Stimulated activated CD8-positive, alpha-beta memory T cell treated with anti-CD3 and anti-CD28 coated beads, Interleukin-12 subunit alpha, Interleukin-12 subunit beta, amount 100 ng/mL, for 24 hours (primary cell): ENCODE results near the gene TXNDC8.

Experiments used
- DNase-seq: peaks from one replicate; pipeline ENCODE4 v3.0.0-alpha.2; 2020; ENCODE audit errors: extremely low read depth

Gene TXNDC8

DNA sequence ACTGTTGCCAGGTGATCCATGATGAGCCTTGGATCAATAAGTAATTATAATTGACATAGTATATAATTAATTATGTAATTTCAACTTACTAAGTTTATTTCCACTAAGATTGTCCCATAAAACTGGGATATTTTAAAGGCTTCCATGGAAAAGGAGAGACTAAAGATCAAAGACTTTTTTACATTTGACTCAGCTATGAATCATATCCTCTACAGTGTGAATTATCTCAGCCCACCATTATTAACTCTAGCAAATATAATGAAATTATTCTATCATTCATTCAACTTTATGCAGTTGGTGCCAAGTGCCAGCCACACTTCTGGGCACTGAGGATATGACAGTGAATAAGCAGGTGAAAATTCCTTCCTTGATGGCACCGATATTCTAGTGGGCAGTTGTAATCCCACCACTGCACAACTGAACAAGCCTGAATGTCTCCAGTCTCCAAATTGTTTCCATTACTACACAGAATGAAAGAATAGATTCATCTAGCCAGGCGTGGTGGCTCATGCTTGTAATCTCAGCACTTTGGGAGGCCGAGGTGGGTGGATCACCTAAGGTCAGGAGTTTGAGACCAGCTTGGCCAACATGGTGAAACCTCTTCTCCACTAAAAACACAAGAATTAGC is 59.5 kb downstream of the TXNDC8 start:
- no peak for DNase-seq

DNA sequence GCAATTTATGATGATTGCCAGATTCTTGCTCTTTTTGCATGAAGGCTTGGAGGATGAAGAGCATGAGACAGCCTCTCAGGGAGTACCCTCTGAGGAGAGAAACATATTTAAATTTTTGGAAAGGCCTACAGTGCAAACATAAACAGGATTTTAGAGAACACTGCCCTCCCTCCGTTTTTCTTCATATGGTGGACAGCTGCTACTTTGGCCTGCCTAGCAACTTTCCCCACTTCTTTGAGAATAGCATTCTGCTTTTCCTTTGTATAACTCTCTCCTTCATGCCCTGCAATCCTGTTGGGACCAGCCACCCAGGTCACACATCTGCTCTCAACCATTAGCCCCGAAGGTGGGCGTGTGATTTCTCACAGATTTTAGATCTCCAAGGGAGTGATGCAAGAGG is 60.9 kb downstream of the TXNDC8 start:
- DNase-seq, result no peak

DNA sequence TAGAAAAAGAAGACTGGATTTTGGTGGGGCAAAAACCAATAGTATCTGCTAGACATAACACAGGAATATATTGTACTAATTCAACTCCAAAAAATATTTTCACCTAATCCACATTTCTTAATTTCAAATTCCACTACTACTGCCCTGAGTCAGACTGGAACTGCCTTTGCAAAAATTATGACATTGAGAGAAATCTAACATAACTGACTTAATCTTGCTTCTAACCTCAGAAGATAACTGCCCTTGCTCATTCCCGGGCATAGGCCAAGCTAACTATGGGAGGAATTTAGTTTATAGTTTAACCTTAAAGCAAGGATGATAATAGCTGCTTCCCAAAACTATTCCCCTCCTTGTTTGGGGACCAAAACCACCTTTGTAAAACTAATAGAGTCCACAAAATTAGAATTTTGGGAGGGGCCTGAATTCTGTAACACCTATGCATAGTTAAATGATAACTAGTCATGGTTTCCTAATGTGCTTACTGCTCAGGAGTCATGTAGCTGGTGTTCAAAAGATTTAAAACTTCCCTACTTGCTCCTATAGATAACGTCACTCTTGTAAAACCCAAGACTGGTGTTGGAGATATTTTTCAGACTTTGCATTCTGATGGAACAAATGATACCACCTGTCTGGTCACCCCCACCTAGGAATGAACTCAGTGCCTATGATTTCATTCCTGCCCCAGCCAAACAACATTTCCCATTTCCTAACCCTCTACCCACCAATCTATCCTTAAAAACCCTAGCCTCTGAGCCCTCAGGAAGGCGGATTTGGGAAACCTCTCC is 67.3 kb downstream of the TXNDC8 start:
- no peak for DNase-seq

DNA sequence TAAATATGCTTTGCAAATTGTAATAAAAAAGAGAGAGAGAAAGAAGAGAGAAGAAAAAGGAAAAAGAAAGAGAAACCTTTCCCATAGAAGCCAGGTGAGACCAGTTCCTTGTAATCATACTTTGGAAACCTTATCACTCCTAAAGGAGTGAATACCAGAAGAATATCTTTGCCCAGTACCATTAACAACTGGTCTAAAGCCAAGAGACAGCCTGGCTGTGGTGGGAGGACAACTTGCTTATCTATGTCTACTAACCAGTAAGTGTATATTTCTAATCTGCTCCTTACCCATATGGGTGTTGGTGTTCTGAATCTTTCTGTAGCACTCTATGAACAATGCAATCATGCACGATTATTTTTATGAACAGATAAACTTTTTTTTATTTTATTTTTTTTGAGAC is 70.9 kb downstream of the TXNDC8 start:
- no peak for DNase-seq

DNA sequence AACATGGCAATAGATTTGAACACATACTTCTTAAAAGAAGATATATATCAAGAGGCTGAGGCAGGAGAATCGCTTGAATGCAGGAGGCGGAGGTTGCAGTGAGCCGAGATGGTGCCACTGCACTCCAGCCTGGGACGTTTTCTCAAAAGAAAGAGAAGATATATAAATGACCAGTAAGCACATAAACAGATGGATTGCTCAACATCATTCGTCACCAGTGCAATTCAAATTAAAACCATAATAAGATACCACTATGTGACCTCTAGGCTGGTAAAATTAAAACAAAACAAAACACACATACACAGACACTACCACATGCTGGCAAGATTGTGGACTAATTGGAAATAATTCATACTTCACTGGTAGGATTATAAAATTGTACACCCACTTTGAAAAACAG is 76.0 kb downstream of the TXNDC8 start:
- no peak for DNase-seq

DNA sequence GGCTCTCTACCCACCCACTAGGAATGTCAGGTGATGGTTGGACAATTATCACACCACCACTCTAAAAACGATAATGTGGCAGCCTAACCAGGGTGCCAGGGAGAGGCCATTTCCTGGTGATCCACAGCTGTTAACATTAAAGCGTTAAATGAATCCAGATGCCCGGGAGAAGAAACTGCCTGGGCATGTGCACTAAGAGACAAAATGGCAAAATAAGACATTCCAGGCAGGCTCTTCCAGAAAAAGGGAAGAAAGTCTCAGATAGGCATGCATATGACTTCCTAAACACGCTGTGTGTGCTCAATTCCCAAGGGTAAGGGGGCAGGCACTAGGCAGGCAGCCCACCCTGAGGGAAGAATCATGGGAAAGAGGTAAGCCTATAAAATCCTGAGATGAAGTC is 76.8 kb downstream of the TXNDC8 start:
- DNase-seq, result no peak

DNA sequence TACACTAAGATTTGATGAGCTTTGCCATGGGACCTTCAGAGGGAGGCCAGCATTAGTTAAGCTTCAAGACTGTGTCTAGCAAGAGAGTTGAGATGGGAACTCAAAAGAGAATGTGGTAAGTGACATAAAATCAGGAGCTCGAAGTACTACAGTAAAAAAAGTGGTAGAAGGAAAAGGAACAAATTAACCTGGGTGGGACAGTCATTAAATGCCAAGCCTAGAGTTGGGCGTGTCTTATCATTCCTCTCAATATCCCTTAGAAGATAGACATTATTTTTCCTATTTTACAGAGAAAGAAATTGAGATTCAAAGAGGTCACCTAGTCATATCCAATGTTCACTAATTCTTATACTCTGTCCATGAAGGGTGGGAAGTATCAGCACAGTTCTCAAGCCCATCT is 78.1 kb downstream of the TXNDC8 start:
- no peak for DNase-seq

DNA sequence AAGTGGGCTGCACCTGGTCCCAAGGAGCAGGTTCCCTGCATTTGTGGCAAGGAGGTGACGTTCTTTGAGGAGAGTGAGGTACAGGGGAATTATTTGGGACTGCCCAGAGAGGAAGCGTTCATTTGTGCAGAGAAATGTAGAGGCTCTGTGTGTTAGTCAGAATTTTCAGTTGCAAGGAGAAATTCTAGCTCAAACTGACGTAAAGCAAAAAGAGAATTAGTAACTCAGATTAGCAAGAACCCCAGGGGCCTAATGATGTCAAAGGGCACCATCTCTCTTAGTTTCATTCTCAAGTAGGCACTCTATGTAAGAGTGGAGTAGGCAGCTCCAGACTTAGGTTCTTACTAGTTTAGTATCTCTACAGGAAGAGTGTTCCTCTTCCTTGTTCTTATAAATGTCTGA is 79.0 kb downstream of the TXNDC8 start:
- DNase-seq, result no peak

DNA sequence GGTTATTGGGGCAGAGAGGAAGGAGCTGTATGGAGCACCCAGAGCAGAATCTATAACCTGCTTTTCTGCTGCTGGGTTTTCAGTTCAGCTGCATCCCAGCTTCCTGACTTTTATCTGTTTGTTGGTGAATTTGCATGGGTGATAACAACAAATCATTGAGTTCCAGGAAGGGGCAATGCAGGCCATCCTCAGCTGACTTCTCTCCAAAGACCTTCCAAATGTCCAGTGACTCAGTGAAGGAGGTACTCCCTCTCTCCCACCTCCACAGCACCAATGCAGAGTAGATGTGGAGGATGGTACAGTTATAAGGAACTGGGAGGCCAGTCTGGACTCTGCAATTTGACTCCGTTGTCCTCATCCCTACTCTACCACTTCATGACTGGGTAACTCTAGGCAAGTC is 79.7 kb downstream of the TXNDC8 start:
- no peak for DNase-seq

DNA sequence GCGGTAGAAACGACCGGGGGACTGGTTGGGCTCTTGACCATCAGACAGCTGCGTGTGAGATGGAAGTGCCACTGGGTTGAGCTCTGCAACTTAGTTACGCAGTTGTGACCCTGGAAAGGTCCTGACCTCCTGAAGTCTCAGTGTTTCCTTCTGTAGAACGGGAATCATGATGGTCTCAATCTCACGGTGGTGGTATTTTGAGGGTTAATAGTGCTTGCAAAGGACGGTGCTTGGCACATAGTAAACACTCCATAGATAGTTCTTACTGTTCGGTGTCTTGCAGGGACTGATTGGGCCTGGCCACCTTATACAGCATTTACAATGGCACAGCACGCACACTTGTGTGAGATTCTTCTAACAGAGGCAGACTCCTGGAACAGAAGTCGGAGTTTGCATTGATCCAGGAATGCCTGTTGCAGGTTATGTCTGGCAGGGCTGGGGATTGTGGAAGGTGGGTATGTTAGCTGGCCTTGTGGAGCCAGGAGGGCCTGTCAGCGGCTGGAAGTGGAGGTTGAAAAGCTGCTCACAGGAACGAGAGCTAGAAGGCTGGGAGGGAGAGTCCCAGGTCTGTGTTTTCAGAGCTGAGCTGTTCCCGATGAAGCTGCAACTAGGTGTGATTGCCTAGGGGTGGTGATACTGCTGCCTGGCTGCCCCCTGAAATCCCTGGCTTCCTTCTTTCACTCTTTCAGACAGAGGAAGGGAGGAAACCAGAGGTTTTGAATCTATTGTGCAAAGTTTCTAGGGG is 80.4 kb downstream of the TXNDC8 start:
- DNase-seq, result no peak

DNA sequence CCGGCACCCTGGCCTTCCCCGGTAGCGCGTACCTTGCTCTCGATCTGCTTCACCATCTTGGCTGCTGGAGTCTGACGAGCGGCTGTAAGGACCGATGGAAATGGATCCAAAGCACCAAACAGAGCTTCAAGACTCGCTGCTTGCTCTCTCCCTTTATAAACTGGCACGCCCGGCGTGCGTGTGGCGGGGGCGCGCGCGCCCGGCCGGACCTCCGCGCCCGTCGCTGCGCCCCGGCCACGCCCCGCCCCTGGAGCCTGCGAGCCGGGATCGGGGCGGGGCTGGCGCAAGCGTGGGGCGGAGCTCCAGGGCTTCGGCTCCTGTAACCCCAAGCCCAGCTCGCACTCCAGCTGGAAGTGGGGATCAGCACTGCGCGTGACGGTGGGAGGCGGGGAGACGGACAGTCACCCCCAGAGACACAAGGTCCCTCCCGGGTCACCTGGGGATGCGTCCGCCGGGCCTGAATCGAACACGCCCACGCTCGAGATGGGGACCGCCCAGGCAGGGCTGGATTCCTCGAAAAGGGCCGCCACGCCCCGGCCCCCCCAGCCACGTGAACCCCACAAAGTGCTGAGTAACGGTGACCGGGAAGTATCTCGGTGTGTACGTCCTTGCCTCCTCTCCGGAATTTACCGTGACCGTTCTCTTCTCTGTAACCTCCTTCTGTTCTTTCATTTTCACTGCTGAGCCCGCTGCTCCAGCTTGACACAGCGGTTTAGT is 81.1 kb downstream of the TXNDC8 start, which contains the start of gene TXN:
TSS of gene TXN (minus strand) at position 128 of the 717 bp plus-strand sequence. CDS start at position 56, 72 bp downstream.
- DNase-seq, result peak; percentile 74

DNA sequence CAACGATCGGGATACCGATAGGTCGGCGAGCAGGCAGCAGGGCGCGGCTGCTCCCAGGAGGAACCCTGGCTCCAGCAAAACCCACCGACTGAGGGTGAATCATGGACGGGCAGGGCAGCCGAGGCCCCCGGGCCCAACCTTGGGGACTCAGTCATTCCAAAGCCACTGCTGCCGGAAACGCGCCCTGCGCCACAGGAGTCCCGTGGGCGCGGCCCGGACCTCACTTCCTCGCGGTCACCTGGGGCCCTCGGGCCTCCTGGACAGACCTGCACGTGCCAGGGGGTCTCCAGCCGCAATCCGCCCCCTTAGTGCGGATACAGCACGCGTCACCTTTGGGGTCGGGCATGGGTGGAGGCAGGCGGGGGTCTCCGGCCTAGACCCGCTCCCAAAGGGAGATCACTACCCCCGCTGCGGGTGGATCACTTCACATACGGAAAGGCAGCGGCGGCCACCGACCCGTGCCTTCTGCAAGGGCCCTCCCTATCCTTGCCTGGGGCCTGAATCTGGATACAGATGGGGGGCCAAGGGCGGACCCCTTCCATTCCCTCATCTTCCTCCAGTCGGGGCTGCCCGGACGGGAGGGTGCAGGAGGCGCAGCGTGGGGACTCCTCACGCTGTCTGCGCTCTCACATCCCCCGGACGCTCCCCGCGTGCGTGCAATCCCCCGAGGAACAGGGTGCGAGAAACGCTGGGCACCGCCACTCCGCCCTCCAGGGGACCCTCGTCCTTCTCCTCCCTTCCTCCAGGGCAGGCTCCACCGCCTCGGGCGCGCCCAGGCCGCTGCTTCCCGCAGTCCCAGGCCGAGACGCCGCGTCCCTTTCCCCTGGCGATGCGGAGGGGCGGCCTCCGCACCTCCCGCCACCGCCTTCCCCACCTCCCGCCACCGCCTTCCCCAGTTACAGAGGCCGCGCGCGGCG is 81.9 kb downstream of the TXNDC8 start:
- no peak for DNase-seq

DNA sequence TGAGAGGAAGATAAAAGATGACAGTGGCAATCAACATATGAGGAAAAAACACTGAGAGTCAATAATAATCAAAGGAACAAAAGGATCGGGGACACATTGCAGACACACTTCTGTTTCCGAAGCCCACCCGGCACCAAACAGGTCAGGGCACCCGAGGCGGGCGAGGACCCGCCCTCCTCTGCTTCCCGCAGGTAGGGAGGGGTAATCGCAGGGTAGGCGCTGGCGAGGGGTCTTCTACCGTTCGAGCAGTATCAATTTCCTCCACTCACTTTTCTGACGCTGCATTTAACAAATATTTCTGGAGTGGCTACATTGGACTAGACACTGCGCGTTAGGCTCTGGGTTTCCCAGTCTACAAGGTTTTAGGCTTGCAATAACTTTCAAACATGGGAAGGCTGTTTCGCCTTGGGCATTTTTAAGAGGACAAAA is 82.6 kb downstream of the TXNDC8 start:
- DNase-seq, result no peak

DNA sequence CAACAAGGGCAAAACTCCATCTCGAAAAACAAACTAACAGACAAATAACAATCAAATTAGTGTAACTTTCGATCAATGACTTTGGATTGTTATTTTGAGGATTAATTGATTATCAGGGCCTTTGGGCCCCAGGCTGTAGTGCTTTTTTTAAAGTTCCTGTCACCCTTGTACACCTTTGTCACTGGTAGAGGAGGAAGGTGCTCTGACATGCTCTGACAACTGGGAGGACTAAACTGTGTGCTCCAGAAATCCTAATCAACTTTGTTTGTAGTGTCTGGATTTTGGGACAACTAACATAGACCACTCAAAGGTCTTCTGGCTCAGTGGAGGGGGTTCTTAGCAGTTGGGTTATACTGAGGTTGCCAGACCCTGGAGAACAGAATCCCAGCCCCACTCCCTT is 83.2 kb downstream of the TXNDC8 start:
- no peak for DNase-seq
